Natural killer cell treated with Interleukin-12 subunit alpha and Interleukin-12 subunit beta and Interleukin-15 and Interleukin-18, amount 100 ng/mL, for 72 hours (primary cell): Measurements from ENCODE around the gene GPR156. TPM values are rescaled to one million over a fixed set of nuclear protein-coding genes. Genes with fewer than 3 reads are reported as not detected.
A peak's percentile ranks its signal among the peaks of the same experiment; 100 is the strongest.
"Not testable (repeated sequence)": the region's sequence is repeated elsewhere in the genome, so short reads cannot be mapped to it uniquely, and the experiment has no call there.

Source experiments
- ATAC-seq, 2 donors: fragments of 150-1000 bp; cut with Tn5 transposase in 1 of 2; sonication (Bioruptor Pico), chemical (Tn5 transposase) in 1 of 2; 2 replicates each; pipeline ENCODE4 v1.10.0; 2021
- DNase-seq: peaks from one replicate; pipeline ENCODE4 v3.0.0; 2022; ENCODE audit warnings: low spot score
- H3K27ac Mint-ChIP-seq, 2 donors: 1 replicate in 1 of 2; 2 replicates in 1 of 2; pipeline ENCODE4 v1.8.0; 2022; ENCODE audit warnings: mixed read lengths in 2 of 2, mild to moderate bottlenecking in 1 of 2, moderate library complexity in 1 of 2
- H3K27me3 Mint-ChIP-seq, 2 donors: 1 replicate in 1 of 2; 2 replicates in 1 of 2; pipeline ENCODE4 v1.8.0; 2022; ENCODE audit warnings: mixed read lengths in 2 of 2
- H3K36me3 Mint-ChIP-seq: one replicate; pipeline ENCODE4 v1.8.0; 2022; ENCODE audit warnings: mixed read lengths
- H3K4me1 Mint-ChIP-seq, 2 donors: 1 replicate in 1 of 2; 2 replicates in 1 of 2; pipeline ENCODE4 v1.8.0; 2022; ENCODE audit warnings: low read depth in 2 of 2, mixed read lengths in 2 of 2, mild to moderate bottlenecking in 1 of 2
- H3K4me3 Mint-ChIP-seq: one replicate; pipeline ENCODE4 v1.8.0; 2022; ENCODE audit warnings: mixed read lengths
- H3K9me3 Mint-ChIP-seq: 2 replicates; pipeline ENCODE4 v1.8.0; 2022; ENCODE audit warnings: mixed read lengths
- total RNA-seq, 2 donors: library from RNA; stranded (reverse); gene quantifications; one replicate each; pipeline ENCODE4 v1.2.3, GENCODE V29; 2022

GPR156 gene
- total RNA-seq, 2 donors from 2014 or later, result 0.12 TPM; not detected in 1

DNA sequence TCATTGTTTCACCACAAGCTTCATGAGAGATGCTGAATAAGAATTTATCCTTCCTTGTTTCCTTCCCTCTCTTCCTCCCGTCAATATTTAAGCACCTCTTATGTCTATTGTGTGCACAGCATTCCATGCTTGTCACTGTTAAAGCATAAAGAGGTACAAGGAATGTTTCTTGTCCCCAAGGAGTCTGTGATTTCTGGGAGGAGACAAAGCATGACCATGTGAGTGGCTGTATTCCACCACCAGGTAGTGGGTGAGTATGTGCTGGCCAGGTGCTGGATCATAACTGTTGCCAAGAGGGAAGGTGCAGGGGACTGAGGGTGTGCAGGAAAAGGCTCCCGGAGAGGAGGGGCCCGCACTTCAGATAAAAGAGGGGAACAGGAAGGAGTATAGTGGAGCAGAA is 127.9 kb downstream of the GPR156 start:
- Mint-ChIP-seq H3K27ac (no peak overlapping the region), H3K4me3 (no peak overlapping the region), H3K4me1 (no peaks in the 10 kb centered on the region), H3K27me3 (peaks cover 18 to 24% of the 10 kb centered on the region in 2 donors), H3K36me3 (peaks cover 15% of the 10 kb centered on the region), H3K9me3 (peaks cover 10% of the 10 kb centered on the region)
- peak in 1 of 2 donors; percentile 32 for ATAC-seq
- no peak for DNase-seq

DNA sequence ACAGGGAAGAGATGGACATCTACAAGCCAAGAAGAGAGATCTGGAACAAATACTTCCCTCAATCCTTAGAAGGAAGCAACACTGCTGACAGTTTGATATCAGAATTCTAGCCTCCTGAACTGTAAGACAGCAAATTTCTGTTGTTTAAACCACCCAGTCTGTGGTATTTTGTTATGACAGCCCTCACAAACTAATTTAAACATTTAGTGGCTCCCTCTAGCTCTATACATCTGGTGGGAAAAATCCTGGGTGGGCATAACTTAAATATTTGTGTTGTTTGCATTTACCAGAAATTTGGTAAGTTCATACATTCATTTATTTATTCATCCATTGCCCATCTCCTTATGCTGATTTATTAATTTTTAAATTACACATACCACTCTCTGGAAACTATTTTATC is 128.3 kb downstream of the GPR156 start:
- H3K27ac Mint-ChIP-seq, result no peak overlapping the region
- ATAC-seq (no peak), DNase-seq (no peak)
- H3K9me3 Mint-ChIP-seq, result peaks cover 10% of the 10 kb centered on the region
- peaks cover 15% of the 10 kb centered on the region for H3K36me3 Mint-ChIP-seq
- no peak overlapping the region for H3K4me3 Mint-ChIP-seq
- H3K27me3 Mint-ChIP-seq, result peaks cover 17 to 20% of the 10 kb centered on the region in 2 donors
- H3K4me1 Mint-ChIP-seq, result no peaks in the 10 kb centered on the region

GRCh38 chr3:120155694-120156093 is 129.3 kb downstream of the GPR156 start:
- Mint-ChIP-seq H3K27me3 (peaks cover 10 to 17% of the 10 kb centered on the region in 2 donors), H3K36me3 (peaks cover 15% of the 10 kb centered on the region)
- DNase-seq, H3K4me3 Mint-ChIP-seq, ATAC-seq, H3K4me1 Mint-ChIP-seq, H3K9me3 Mint-ChIP-seq, H3K27ac Mint-ChIP-seq: not testable (repeated sequence)

DNA sequence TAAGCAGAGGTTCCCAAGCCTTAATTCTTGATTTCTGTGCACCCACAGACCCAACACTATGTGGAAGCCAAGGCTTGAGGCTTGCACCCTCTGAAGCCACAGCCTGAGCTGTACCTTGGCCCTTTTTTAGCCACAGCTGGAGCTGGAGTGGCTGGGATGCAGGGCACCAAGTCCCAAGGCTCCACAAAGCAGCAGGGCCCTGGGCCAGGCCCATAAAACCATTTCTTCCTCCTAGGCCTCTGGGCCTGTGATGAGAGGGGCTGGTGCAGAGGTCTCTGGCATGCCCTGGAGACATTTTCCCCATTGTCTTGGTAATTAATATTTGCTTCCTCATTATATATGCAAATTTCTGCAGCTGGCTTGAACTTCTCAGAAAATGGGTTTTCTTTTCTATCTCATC is 129.9 kb downstream of the GPR156 start:
- H3K27me3 Mint-ChIP-seq, result peaks cover 10 to 17% of the 10 kb centered on the region in 2 donors
- no peaks in the 10 kb centered on the region for H3K4me1 Mint-ChIP-seq
- H3K36me3 Mint-ChIP-seq, result peaks cover 15% of the 10 kb centered on the region
- H3K27ac Mint-ChIP-seq, result no peak overlapping the region
- DNase-seq, result no peak
- peaks cover 10% of the 10 kb centered on the region for H3K9me3 Mint-ChIP-seq
- H3K4me3 Mint-ChIP-seq, result no peak overlapping the region
- no peak for ATAC-seq

DNA sequence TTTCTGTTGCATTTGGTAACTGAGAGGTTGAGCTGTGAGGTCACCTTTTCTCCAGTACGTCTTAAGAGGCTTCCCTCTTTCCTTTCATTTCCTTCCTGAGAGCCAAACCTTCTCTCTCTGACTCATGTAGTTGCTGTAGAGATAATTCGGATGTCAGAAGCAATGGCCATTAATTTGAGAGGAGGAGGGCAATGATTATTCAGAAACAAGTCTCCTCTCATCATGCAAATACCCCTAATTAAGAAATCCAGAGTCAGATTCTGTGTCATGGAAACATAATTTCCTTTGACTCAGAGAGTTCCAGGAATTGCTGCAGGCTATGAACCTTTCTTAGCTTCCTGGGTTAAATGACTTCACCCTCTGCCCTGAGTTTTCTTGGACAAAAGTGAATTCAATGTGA is 131.7 kb downstream of the GPR156 start:
- no peak for ATAC-seq
- peaks cover 15% of the 10 kb centered on the region for H3K36me3 Mint-ChIP-seq
- H3K27ac Mint-ChIP-seq, result no peak overlapping the region
- peaks cover 0 to 2% of the 10 kb centered on the region in 2 donors for H3K4me1 Mint-ChIP-seq
- no peak overlapping the region for H3K4me3 Mint-ChIP-seq
- H3K27me3 Mint-ChIP-seq, result peaks cover 10 to 14% of the 10 kb centered on the region in 2 donors
- peaks cover 10% of the 10 kb centered on the region for H3K9me3 Mint-ChIP-seq
- DNase-seq, result no peak

GRCh38 chr3:120151791-120152190 is 133.2 kb downstream of the GPR156 start:
- H3K4me3 Mint-ChIP-seq, result no peak overlapping the region
- H3K27ac Mint-ChIP-seq, result no peak overlapping the region
- DNase-seq, result no peak
- no peak for ATAC-seq
- peaks cover 15% of the 10 kb centered on the region for H3K36me3 Mint-ChIP-seq
- H3K27me3 Mint-ChIP-seq, result peaks cover 10 to 11% of the 10 kb centered on the region in 2 donors
- H3K4me1 Mint-ChIP-seq, result peaks cover 0 to 2% of the 10 kb centered on the region in 2 donors
- peaks cover 10% of the 10 kb centered on the region for H3K9me3 Mint-ChIP-seq

GRCh38 chr3:120148187-120148949 is 136.7 kb downstream of the GPR156 start:
- H3K4me1 Mint-ChIP-seq, result peaks cover 0 to 2% of the 10 kb centered on the region in 2 donors
- no peak for ATAC-seq
- no peak overlapping the region for H3K27ac Mint-ChIP-seq
- no peaks in the 10 kb centered on the region for H3K9me3 Mint-ChIP-seq
- H3K27me3 Mint-ChIP-seq, result peaks cover 0 to 3% of the 10 kb centered on the region in 2 donors
- H3K4me3 Mint-ChIP-seq, result no peak overlapping the region
- DNase-seq, result no peak
- no peaks in the 10 kb centered on the region for H3K36me3 Mint-ChIP-seq

GRCh38 chr3:120147072-120147871 is 137.8 kb downstream of the GPR156 start:
- Mint-ChIP-seq H3K4me3 (no peak overlapping the region), H3K27me3 (peaks cover 0 to 3% of the 10 kb centered on the region in 2 donors), H3K9me3 (no peaks in the 10 kb centered on the region), H3K27ac (no peak overlapping the region), H3K4me1 (peaks cover 0 to 2% of the 10 kb centered on the region in 2 donors), H3K36me3 (no peaks in the 10 kb centered on the region)
- ATAC-seq, result no peak
- DNase-seq, result no peak

GRCh38 chr3:120145542-120146285 is 139.3 kb downstream of the GPR156 start:
- ATAC-seq (peak; percentile 48 to 69), DNase-seq (no peak)
- Mint-ChIP-seq H3K4me1 (peaks cover 0 to 2% of the 10 kb centered on the region in 2 donors), H3K27me3 (no peaks in the 10 kb centered on the region), H3K4me3 (no peak overlapping the region), H3K9me3 (no peaks in the 10 kb centered on the region), H3K36me3 (no peaks in the 10 kb centered on the region), H3K27ac (no peak overlapping the region)

- H3K9me3 Mint-ChIP-seq, result no peaks in the 10 kb centered on the region
- no peak for DNase-seq
- no peak overlapping the region for H3K27ac Mint-ChIP-seq
- no peaks in the 10 kb centered on the region for H3K36me3 Mint-ChIP-seq
- no peaks in the 10 kb centered on the region for H3K27me3 Mint-ChIP-seq
- no peak for ATAC-seq
- peaks cover 0 to 2% of the 10 kb centered on the region in 2 donors for H3K4me1 Mint-ChIP-seq
- no peak overlapping the region for H3K4me3 Mint-ChIP-seq
These were observed 140.8 kb downstream of the GPR156 start for GRCh38 chr3:120144267-120144666.

- Mint-ChIP-seq H3K27ac (no peak overlapping the region), H3K4me3 (no peak overlapping the region), H3K9me3 (no peaks in the 10 kb centered on the region), H3K4me1 (peaks cover 0 to 2% of the 10 kb centered on the region in 2 donors), H3K36me3 (no peaks in the 10 kb centered on the region), H3K27me3 (no peaks in the 10 kb centered on the region)
- DNase-seq (no peak), ATAC-seq (no peak)
These were observed 141.3 kb downstream of the GPR156 start for GRCh38 chr3:120143676-120144075.

- no peak for DNase-seq
- Mint-ChIP-seq H3K36me3 (no peaks in the 10 kb centered on the region), H3K27me3 (no peaks in the 10 kb centered on the region), H3K9me3 (no peaks in the 10 kb centered on the region), H3K4me1 (no peaks in the 10 kb centered on the region), H3K27ac (no peak overlapping the region), H3K4me3 (no peak overlapping the region)
- ATAC-seq, result no peak
These were observed 142.8 kb downstream of the GPR156 start for GRCh38 chr3:120142236-120142635.

DNA sequence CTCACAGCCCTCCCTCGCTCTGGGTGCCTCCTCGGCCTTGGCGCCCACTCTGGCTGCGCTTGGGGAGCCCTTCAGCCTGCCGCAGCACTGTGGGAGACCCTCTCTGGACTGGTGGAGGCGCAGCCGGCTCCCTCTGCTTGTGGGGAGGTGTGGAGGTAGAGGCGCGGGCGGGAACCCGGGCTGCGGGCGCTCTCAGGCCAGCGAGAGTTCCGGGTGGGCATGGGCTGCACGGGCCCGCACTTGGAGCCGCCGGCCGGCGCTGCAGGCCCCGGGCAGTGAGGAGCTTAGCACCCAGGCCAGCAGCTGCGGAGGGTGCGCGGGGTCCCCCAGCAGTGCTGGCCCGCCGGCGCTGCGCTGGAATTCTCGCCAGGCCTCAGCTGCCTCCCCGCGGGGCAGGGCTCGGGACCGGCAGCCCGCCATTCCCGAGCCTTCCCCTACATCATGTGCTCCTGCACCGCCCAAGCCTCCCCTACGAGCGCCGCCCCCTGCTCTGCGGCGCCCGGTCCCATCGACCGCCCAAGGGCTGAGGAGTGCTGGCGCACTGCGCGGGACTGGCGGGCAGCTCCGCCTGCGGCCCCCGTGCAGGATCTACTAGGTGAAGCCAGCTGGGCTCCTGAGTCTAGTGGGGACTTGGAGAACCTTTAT is 144.8 kb downstream of the GPR156 start:
- Mint-ChIP-seq H3K27ac (no peak overlapping the region), H3K4me3 (no peak overlapping the region), H3K36me3 (no peaks in the 10 kb centered on the region), H3K9me3 (no peaks in the 10 kb centered on the region), H3K27me3 (no peaks in the 10 kb centered on the region), H3K4me1 (no peaks in the 10 kb centered on the region)
- ATAC-seq (no peak), DNase-seq (no peak)
